GOT3 (cell line): ENCODE results near the gene KCNJ6.
A peak's percentile ranks its signal among the peaks of the same experiment; 100 is the strongest.

Source experiments
- DNase-seq: peaks from one replicate; lab custom pipeline; 2025; ENCODE audit warnings: mixed read lengths; lab: John Stamatoyannopoulos, UW

KCNJ6 gene

GRCh38 chr21:37565530-37566223 is 350.6 kb downstream of the KCNJ6 start:
- no peak for DNase-seq

- no peak for DNase-seq
Measured at GRCh38 chr21:37564924-37565529, 351.2 kb downstream of the KCNJ6 start.

- peak; percentile 77 for DNase-seq
Measured at GRCh38 chr21:37564341-37564923, 351.8 kb downstream of the KCNJ6 start.

- DNase-seq: peak; percentile 85
Measured at GRCh38 chr21:37563641-37564340, 352.5 kb downstream of the KCNJ6 start.

- DNase-seq: no peak
Measured at GRCh38 chr21:37562920-37563640, 353.2 kb downstream of the KCNJ6 start.

GRCh38 chr21:37561941-37562919 is 354.0 kb downstream of the KCNJ6 start:
- no peak for DNase-seq

GRCh38 chr21:37561506-37561905 is 354.8 kb downstream of the KCNJ6 start:
- no peak for DNase-seq

- no peak for DNase-seq
Measured at GRCh38 chr21:37560385-37560784, 355.9 kb downstream of the KCNJ6 start.

GRCh38 chr21:37558676-37559211 is 357.5 kb downstream of the KCNJ6 start:
- DNase-seq: no peak
